ENCODE results near the gene TUBGCP6.

Gene TUBGCP6

DNA sequence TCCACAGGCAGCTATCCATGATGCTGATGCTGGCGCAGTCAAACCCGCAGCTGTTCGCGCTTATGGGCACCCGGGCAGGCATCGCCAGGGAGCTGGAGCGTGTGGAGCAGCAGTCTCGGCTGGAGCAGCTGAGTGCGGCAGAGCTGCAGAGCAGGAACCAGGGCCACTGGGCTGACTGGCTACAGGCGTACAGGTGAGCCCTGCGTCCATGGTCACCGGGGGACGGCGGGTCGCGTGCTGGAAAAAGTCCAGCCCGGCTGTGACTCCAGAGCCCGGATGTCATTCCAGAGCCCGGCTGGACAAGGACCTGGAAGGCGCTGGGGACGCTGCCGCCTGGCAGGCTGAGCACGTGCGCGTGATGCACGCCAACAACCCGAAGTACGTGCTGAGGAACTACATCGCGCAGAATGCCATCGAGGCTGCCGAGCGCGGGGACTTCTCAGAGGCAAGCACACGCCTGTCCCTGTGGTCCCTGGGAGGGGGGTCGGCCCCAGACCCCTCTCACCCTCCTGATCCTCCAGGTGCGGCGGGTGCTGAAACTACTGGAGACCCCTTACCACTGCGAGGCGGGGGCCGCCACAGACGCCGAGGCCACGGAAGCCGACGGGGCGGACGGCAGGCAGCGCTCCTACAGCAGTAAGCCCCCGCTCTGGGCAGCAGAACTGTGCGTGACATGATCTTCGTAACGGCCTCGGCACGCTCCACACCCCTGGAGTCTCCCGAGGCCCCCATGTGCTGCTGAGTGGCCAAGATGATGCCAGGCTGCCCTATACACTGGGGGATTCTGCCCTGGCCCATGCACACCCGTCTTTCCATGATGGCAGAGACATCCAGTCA is 27.9 kb downstream of the TUBGCP6 start:
- no peaks in the 10 kb centered on the region for H3K27me3 ChIP-seq (ENCODE audit: low read depth)
- peaks cover 86% of the 10 kb centered on the region for H3K36me3 ChIP-seq (replicated peaks)
- in situ Hi-C loops (cut with MboI; ENCODE audit: low sequenced_read_pairs): no loop called here
- no peak overlapping the region for H3K4me3 ChIP-seq
- no peaks in the 10 kb centered on the region for H3K4me1 ChIP-seq
- no peak for DNase-seq (ENCODE audit: low spot score in 2 of 2)
- H3K9me3 ChIP-seq: no peaks in the 10 kb centered on the region

DNA sequence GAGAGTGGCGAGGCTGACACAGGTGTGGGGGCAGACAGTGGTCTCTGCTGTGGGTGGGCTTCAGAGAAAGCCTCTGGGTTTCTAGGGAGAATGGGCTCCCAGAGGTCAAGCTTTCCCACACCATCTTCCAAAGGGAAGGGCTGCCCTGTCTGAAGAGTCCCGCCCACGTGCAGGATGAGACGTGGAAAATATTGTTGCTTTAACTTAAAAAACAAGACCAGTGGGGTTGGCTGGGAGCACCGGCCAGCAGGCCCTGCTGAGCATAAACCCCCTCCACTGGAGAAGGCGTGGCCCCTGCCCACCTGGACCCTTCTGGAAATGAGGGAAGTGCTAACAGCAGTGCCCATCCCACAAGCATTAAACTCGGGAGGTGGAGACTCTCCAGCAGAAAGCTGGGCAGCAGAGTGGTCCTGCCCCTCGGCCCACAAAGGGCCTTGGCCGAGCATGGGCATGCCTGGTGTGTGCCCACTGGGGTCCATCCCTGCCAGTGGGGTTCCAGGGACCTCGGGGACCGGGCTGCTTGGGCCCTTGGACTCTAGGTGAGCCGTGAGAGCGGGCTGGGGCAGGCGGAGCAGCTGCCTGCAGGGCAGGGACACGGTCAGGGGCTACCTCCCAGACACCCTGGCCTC is 28.7 kb downstream of the TUBGCP6 start:
- DNase-seq (ENCODE audit: low spot score in 2 of 2): no peak
- H3K4me3 ChIP-seq: no peak overlapping the region
- peaks cover 84% of the 10 kb centered on the region for H3K36me3 ChIP-seq (replicated peaks)
- no peaks in the 10 kb centered on the region for H3K4me1 ChIP-seq
- no peaks in the 10 kb centered on the region for H3K27me3 ChIP-seq (ENCODE audit: low read depth)
- in situ Hi-C loops (cut with MboI; ENCODE audit: low sequenced_read_pairs): no loop called here
- H3K9me3 ChIP-seq: no peaks in the 10 kb centered on the region

DNA sequence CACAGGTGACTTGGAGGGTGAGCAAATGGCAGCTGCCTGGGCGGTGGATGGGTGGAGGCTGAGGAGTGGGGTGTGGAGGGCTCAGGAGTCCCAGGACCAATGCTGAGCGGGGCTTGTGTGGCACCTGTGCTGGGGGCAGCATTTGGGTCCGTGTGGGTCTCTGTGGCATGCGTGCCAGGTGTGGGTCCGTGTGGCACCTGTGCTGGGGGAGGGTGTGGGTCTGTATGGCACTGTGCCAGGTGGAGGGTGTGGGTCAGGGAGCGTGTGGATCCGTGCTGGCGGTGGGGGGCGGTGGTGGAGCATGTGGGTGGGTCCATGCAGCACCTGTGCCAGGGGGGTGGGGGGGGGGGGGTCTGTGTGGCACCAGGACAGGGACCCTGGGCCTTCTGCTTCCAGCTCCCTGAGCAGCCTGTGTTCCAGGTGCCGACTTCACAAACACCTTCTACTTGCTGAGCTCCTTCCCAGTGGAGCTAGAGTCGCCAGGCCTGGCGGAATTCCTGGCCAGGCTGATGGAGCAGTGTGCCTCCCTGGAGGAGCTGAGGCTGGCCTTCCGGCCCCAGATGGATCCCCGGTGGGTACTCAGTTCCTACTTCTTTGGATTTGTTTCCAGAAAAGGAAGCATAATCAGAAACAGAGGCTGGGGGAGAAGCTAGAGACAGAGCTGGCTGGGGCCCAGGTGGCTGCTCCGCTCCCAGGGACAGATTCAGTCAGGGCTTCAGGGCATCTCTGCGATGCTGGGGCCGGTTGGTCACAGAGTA is 29.3 kb downstream of the TUBGCP6 start:
- no peak for DNase-seq (ENCODE audit: low spot score in 2 of 2)
- in situ Hi-C loops (cut with MboI; ENCODE audit: low sequenced_read_pairs): no loop called here
- H3K4me1 ChIP-seq: no peaks in the 10 kb centered on the region
- no peaks in the 10 kb centered on the region for H3K9me3 ChIP-seq
- peaks cover 89% of the 10 kb centered on the region for H3K36me3 ChIP-seq (replicated peaks)
- no peak overlapping the region for H3K4me3 ChIP-seq
- H3K27me3 ChIP-seq (ENCODE audit: low read depth): no peaks in the 10 kb centered on the region

DNA sequence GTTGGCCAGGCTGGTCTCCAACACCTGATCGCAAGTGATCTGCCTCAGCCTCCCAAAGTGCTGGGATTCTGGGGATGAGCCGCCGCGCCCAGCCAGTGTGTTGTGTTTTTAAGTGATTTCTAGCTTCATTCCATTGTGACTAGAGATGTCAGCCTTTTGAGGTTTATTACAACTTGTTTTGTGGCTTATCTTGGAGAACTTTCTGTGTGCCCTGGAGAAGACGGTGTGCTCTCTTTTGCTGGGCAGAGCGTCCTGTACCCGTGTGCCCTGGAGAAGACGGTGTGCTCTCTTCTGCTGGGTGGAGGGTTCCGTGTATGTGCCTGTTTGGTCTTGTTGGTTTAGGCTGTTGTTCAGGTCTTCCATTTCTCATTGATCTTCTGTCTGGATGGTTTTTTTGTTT is 31.6 kb downstream of the TUBGCP6 start:
- H3K36me3 ChIP-seq (replicated peaks): peaks cover 79% of the 10 kb centered on the region
- in situ Hi-C loops (cut with MboI; ENCODE audit: low sequenced_read_pairs): loop anchor here (5.0 kb wide), 1 partner anchor 281 kb away; no protein-coding TSS in a partner anchor

DNA sequence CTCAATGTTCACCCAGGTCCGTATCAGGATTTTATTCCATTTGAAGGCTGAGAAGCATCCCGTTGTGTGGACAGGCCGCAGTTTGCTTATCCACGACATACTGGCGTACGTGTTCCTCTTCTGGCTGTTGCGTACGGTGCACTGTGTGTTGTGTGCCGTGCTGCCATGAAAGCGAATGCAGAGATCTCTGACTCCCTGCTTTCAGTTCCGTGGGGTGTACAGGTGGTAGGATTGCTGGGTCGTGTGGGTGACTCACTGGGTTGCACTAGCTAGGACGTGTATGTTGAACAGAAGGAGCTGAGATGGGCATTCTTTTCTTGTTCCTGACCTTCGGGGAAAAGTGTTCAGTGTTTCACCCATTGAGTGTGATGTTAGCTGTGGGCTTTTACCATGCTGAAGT is 33.7 kb downstream of the TUBGCP6 start:
- no peaks in the 10 kb centered on the region for H3K4me1 ChIP-seq
- DNase-seq (ENCODE audit: low spot score in 2 of 2): no peak
- H3K27me3 ChIP-seq (ENCODE audit: low read depth): no peaks in the 10 kb centered on the region
- H3K9me3 ChIP-seq: no peaks in the 10 kb centered on the region
- in situ Hi-C loops (cut with MboI; ENCODE audit: low sequenced_read_pairs): loop anchor here (5.0 kb wide), 1 partner anchor 279 kb away; no protein-coding TSS in a partner anchor
- peaks cover 75% of the 10 kb centered on the region for H3K36me3 ChIP-seq (replicated peaks)
- no peak overlapping the region for H3K4me3 ChIP-seq

More for the DNA sequence above, 31.6 kb downstream of the TUBGCP6 start:
- Histone ChIP-seq H3K4me3 (no peak overlapping the region), H3K9me3 (no peaks in the 10 kb centered on the region), H3K27me3 (ENCODE audit: low read depth) (no peaks in the 10 kb centered on the region), H3K4me1 (no peaks in the 10 kb centered on the region)
- no peak for DNase-seq (ENCODE audit: low spot score in 2 of 2)

DNA sequence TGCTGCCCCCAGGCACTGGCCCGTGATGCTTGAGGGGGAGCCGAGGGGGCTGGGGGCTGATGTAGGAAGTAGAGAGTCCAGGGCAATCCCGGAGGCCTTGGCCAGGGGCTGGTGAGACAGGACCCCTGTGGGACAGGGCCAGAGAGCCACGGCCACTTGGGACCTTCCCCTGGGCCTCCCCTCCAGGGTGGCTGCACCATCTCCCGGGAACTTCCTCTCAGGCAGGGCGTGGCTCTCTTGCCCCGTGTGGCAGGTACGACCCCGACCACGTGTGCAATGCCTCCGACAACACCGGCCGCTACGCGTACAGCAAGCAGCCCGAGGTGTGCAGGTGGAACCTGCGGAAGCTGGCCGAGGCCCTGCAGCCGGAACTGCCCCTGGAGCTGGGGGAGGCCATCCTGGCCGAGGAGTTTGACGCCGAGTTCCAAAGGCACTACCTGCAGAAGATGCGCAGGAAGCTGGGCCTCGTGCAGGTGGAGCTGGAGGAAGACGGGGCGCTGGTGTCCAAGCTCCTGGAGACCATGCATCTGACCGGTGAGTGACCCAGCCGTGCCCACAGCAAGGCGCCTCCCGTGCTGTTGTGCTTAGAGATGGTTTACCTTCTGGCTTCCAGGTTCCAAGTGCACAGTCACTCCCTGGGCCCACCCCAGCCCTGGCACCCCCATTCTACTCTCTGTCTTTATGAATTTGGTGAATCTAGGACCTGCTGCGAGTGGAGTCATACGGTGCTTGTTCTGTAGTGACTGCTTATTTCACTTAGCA is 34.3 kb downstream of the TUBGCP6 start:
- Histone ChIP-seq H3K9me3 (no peaks in the 10 kb centered on the region), H3K4me3 (no peak overlapping the region), H3K27me3 (ENCODE audit: low read depth) (no peaks in the 10 kb centered on the region), H3K36me3 (replicated peaks) (peaks cover 70% of the 10 kb centered on the region), H3K4me1 (no peaks in the 10 kb centered on the region)
- in situ Hi-C loops (cut with MboI; ENCODE audit: low sequenced_read_pairs): loop anchor here (5.0 kb wide), 1 partner anchor 278 kb away; no protein-coding TSS in a partner anchor
- DNase-seq (ENCODE audit: low spot score in 2 of 2): no peak

DNA sequence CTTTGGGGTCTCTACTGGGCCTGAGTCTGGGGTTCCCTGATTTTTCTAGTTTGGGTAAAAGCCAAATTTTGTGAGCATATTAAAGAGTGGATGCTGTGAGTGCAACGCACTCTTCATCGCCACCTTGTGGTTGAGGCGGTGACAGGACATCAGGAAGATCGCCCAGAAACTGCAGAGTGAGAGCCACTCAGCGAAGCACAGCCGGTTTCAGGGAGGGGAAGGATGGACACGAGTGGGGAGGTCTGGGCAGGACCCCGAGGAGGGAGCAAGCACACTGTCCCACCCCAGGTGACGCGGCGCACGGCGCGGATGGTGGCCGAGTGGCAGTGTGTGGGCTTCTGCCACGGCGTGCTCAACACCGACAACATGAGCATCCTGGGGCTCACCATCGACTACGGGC is 34.9 kb downstream of the TUBGCP6 start:
- peak; percentile 44 to 79 for DNase-seq (ENCODE audit: low spot score in 2 of 2)
- Histone ChIP-seq H3K27me3 (ENCODE audit: low read depth) (no peaks in the 10 kb centered on the region), H3K4me3 (no peak overlapping the region), H3K36me3 (replicated peaks) (peaks cover 69% of the 10 kb centered on the region), H3K4me1 (no peaks in the 10 kb centered on the region), H3K9me3 (no peaks in the 10 kb centered on the region)
- in situ Hi-C loops (cut with MboI; ENCODE audit: low sequenced_read_pairs): loop anchor here (5.0 kb wide), 2 partner anchors 278 to 443 kb away; no protein-coding TSS in a partner anchor

DNA sequence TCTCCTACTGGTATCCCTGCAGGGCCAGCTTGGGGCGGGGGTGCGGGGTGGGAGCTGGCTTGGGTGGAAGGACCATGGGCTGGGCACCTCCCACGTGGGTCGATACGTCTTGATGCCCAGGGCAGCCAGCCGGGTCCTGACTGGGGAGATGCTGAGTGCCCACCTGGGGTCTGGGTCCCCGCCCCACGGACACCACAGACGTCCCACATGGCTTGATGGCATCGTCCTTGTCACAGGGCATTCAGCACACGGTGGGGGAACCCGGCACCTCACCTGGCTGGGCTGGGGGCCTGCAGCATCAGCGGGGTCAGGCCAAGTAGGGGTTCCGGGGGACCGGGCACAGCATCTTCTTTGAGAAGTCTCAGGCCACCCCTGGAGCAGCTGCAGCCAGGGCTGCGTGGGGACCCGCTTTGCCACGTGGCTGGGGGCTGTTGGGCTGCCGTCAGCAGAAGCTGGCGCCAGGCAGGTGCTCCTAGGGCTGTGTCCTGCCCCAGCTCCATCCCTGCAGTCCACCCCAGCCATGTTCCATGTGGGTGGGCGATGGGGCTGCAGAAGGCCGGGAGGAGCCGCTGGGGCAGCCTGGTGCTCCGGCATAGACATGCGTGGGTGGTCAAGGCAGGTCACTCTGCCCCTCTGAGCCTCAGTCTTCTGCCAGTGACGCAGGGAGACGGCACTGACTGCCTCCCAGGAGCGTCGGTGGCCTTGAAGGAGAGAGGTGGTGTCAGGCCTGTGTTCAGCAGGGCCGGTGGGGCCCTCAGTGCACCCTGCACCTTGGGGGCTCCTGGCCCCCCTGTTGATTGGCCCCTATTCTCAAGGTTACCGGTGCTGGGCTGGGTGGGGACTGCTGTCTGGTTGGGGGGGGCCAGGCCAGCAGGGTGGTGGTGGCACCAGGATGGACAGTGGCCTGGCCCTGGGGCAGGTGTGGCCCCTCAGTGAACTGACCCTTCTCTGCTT is 35.6 kb downstream of the TUBGCP6 start:
- Histone ChIP-seq H3K4me1 (no peaks in the 10 kb centered on the region), H3K36me3 (replicated peaks) (peaks cover 65% of the 10 kb centered on the region), H3K9me3 (no peaks in the 10 kb centered on the region), H3K4me3 (no peak overlapping the region), H3K27me3 (ENCODE audit: low read depth) (no peaks in the 10 kb centered on the region)
- in situ Hi-C loops (cut with MboI; ENCODE audit: low sequenced_read_pairs): loop anchor here (5.0 kb wide), 1 partner anchor 442 kb away; no protein-coding TSS in a partner anchor
- DNase-seq (ENCODE audit: low spot score in 2 of 2): no peak

DNA sequence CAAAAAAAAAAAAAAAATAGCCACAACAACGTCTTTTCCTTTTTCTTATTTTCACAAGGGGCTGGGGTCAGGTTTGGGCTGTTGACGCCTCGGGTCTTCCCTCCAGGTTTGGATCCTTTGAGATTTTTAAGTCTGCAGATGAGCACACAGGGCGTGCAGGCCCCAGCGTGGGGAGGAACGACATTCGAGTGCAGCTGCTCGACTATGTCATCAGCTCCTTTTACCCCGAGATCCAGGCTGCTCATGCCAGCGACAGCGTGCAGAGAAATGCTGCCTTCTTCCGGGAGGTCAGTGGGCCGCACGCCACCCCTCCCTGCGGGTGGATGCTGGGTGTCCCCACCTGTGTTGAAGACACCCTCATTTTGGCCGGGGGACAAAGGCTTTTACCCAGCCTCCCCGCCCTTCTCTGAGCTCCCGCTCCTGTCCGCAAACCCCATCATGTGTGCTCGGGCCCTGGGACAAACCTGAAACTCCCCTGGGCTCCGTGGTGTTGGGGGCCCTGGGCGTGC is 36.3 kb downstream of the TUBGCP6 start:
- Histone ChIP-seq H3K27me3 (ENCODE audit: low read depth) (no peaks in the 10 kb centered on the region), H3K36me3 (replicated peaks) (peaks cover 60% of the 10 kb centered on the region), H3K4me3 (no peak overlapping the region), H3K9me3 (no peaks in the 10 kb centered on the region), H3K4me1 (no peaks in the 10 kb centered on the region)
- DNase-seq (ENCODE audit: low spot score in 2 of 2): no peak
- in situ Hi-C loops (cut with MboI; ENCODE audit: low sequenced_read_pairs): loop anchor here (5.0 kb wide), 1 partner anchor 441 kb away; no protein-coding TSS in a partner anchor

DNA sequence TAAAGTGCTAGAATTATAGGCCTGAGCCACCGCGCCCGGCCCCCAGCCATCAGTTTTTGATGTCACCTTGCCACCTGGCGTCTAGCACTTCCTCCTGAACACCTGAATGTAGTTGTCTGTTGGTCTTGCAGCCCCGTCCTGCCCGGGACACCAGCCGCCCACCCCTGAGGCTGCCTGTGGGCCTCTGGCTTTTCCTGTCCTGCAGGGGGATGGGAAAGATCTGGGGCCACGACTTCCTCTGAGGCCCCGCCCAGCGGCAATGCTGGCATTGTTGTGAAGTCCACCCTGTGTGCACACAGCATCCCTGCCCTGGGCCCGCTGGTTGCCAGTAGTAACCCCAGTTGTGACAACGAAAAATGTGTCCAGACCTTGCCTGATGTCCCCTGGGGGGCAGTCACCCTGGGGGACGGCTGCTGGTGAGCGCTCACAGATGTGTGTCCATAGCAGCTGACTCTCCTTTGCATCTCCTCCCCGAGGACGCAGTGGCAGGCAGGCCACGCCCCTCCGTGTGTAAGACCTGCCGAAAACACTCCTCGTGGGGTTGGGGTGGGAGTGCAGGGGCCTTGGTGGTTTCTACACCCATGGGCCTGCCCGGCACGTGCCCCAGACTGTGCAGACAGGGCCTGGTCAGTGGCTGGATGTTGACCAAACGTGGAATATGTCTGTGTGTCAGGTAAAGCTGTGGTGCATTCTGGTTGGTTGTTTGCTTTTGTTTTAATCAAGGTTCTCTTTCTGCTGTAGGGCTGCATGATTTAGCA is 37.3 kb downstream of the TUBGCP6 start:
- Histone ChIP-seq H3K9me3 (no peaks in the 10 kb centered on the region), H3K36me3 (replicated peaks) (peaks cover 55% of the 10 kb centered on the region), H3K4me3 (no peak overlapping the region), H3K27me3 (ENCODE audit: low read depth) (no peaks in the 10 kb centered on the region), H3K4me1 (no peaks in the 10 kb centered on the region)
- no peak for DNase-seq (ENCODE audit: low spot score in 2 of 2)
- in situ Hi-C loops (cut with MboI; ENCODE audit: low sequenced_read_pairs): loop anchor here (5.0 kb wide), 1 partner anchor 440 kb away; no protein-coding TSS in a partner anchor

DNA sequence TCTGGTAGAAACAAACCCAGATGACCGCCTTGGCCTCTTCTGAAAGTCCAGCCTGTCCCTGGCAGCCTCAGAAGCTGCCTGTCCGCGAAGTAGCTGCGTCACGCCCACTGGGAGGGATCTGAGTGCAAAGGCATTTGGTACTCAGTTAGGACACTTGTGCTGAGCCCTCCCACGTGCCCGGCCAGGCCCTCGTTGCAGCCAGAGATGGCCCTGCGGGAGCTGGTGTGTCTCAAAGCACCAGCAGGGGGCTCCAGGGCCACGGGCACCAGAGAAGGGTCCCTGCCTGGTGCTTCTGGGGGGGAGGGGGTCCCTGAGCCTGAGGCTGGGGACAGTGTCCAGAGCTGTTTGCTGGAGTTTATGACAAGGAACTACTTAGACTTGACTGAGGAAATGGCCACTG is 38.2 kb downstream of the TUBGCP6 start:
- in situ Hi-C loops (cut with MboI; ENCODE audit: low sequenced_read_pairs): loop anchor here (5.0 kb wide), 1 partner anchor 439 kb away; no protein-coding TSS in a partner anchor
- Histone ChIP-seq H3K4me3 (no peak overlapping the region), H3K27me3 (ENCODE audit: low read depth) (no peaks in the 10 kb centered on the region), H3K9me3 (no peaks in the 10 kb centered on the region), H3K36me3 (replicated peaks) (peaks cover 46% of the 10 kb centered on the region), H3K4me1 (no peaks in the 10 kb centered on the region)
- peak; percentile 51 to 78 for DNase-seq (ENCODE audit: low spot score in 2 of 2)
